Measurements from ENCODE around the gene REV3L. TPM values are rescaled to one million over a fixed set of nuclear protein-coding genes. Genes with fewer than 3 reads are reported as not detected.
A peak's percentile ranks its signal among the peaks of the same experiment; 100 is the strongest.

Gene REV3L
- total RNA-seq, 1 experiment from 2014 or later, result 25.3 TPM

- Histone ChIP-seq H3K9me3 (ENCODE audit: low read length) (peaks cover 6% of the 10 kb centered on the region; the same call in 1 of the 2 replicates), H3K79me2 (ENCODE audit: low read length) (peaks cover 85% of the 10 kb centered on the region), H3K4me2 (ENCODE audit: low read length) (no peak overlapping the region), H3K36me3 (ENCODE audit: low read depth, low read length) (peaks cover 4% of the 10 kb centered on the region; the same call in 1 of the 2 replicates), H3K9me2 (replicated peaks; ENCODE audit: low read length) (no peaks in the 10 kb centered on the region), H3K4me3 (ENCODE audit: low read length) (no peak overlapping the region), H3F3A (ENCODE audit: low read length, unreplicated experiment) (no peaks in the 10 kb centered on the region), H2AFZ (ENCODE audit: low read length) (no peak overlapping the region), H3K9ac (ENCODE audit: low read length) (no peak overlapping the region), H4K20me1 (ENCODE audit: low read length) (no peaks in the 10 kb centered on the region), H3K4me1 (ENCODE audit: insufficient read depth, low read length) (peaks cover 28% of the 10 kb centered on the region), H3K27me3 (ENCODE audit: low read length) (no peaks in the 10 kb centered on the region), H3K27ac (ENCODE audit: low read length) (no peak overlapping the region)
- no TSS peak for BruUV-seq (replicated peaks)
- ChIA-PET CTCF (no interaction called here), POLR2A (ENCODE audit: unreplicated experiment) (no interaction called here)
- DNase-seq (no peak), ATAC-seq (no peak)
- TF ChIP-seq EZH2phosphoT487 (IDR thresholded peaks at IDR 0.05; ENCODE audit: borderline replicate concordance, low read length), result no peak
- TF ChIP-seq, protein P1, sequence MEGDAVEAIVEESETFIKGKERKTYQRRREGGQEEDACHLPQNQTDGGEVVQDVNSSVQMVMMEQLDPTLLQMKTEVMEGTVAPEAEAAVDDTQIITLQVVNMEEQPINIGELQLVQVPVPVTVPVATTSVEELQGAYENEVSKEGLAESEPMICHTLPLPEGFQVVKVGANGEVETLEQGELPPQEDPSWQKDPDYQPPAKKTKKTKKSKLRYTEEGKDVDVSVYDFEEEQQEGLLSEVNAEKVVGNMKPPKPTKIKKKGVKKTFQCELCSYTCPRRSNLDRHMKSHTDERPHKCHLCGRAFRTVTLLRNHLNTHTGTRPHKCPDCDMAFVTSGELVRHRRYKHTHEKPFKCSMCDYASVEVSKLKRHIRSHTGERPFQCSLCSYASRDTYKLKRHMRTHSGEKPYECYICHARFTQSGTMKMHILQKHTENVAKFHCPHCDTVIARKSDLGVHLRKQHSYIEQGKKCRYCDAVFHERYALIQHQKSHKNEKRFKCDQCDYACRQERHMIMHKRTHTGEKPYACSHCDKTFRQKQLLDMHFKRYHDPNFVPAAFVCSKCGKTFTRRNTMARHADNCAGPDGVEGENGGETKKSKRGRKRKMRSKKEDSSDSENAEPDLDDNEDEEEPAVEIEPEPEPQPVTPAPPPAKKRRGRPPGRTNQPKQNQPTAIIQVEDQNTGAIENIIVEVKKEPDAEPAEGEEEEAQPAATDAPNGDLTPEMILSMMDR (conservative IDR thresholded peaks at IDR 0.05; ENCODE audit: low read depth, low read length), result no peak
- TF ChIP-seq EZH2 (IDR thresholded peaks at IDR 0.05; ENCODE audit: low read length, unreplicated experiment), result no peak
- intact Hi-C loops (cut with micrococcal nuclease), result loop anchor here (5.0 kb wide), 1 partner anchor 47 kb away; no protein-coding TSS in a partner anchor
These were observed 53.4 kb downstream of the REV3L start for GRCh38 chr6:111429571-111429970.

DNA sequence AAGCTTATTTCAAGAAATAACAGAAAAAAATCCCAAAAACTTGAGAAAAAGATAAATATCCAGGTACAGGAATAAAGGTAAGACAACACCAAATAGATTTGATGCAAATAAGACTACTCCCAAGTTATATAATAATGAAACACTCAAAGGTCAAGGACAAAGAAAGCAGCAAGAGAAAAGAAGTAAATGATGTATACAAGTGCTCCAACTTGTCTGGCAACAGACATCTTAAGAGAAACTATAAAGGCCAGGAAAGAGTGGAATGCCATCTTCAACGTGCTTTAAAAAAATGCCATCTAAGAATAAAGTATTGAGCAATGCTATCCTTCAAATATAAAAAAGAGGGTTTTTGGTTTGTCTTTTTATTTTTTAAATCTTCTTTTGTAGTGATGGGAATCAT, 54.2 kb downstream of the REV3L start:
- no TSS peak for BruUV-seq (replicated peaks)
- H3K79me2 ChIP-seq (ENCODE audit: low read length), result peaks cover 88% of the 10 kb centered on the region
- H4K20me1 ChIP-seq (ENCODE audit: low read length), result no peaks in the 10 kb centered on the region
- no peak overlapping the region for H2AFZ ChIP-seq (ENCODE audit: low read length)
- H3K27ac ChIP-seq (ENCODE audit: low read length), result no peak overlapping the region
- ATAC-seq (no peak), DNase-seq (no peak)
- no peak overlapping the region for H3K9ac ChIP-seq (ENCODE audit: low read length)
- no peaks in the 10 kb centered on the region for H3K9me2 ChIP-seq (replicated peaks; ENCODE audit: low read length)
- no peaks in the 10 kb centered on the region for H3F3A ChIP-seq (ENCODE audit: low read length, unreplicated experiment)
- POLR2A ChIA-PET (ENCODE audit: unreplicated experiment), result no interaction called here
- H3K36me3 ChIP-seq (ENCODE audit: low read depth, low read length), result peaks cover 4% of the 10 kb centered on the region; the same call in 1 of the 2 replicates
- intact Hi-C loops (cut with micrococcal nuclease), result loop anchor here (5.0 kb wide), 1 partner anchor 47 kb away; no protein-coding TSS in a partner anchor
- TF ChIP-seq, protein P1 (conservative IDR thresholded peaks at IDR 0.05; ENCODE audit: low read depth, low read length), result no peak
- TF ChIP-seq EZH2phosphoT487 (IDR thresholded peaks at IDR 0.05; ENCODE audit: borderline replicate concordance, low read length) (no peak), EZH2 (IDR thresholded peaks at IDR 0.05; ENCODE audit: low read length, unreplicated experiment) (no peak)
- H3K27me3 ChIP-seq (ENCODE audit: low read length), result no peaks in the 10 kb centered on the region
- CTCF ChIA-PET, result no interaction called here
- peaks cover 35% of the 10 kb centered on the region for H3K4me1 ChIP-seq (ENCODE audit: insufficient read depth, low read length)
- H3K4me2 ChIP-seq (ENCODE audit: low read length), result no peak overlapping the region
- peaks cover 6% of the 10 kb centered on the region; the same call in 1 of the 2 replicates for H3K9me3 ChIP-seq (ENCODE audit: low read length)
- H3K4me3 ChIP-seq (ENCODE audit: low read length), result no peak overlapping the region

GRCh38 chr6:111427341-111428116, 55.5 kb downstream of the REV3L start:
- intact Hi-C loops (cut with micrococcal nuclease), result loop anchor here (2.0 to 5.0 kb wide), 2 partner anchors 23 to 45 kb away; no protein-coding TSS in a partner anchor
- peak; percentile 91 for DNase-seq
- H3K27ac ChIP-seq (ENCODE audit: low read length), result peak overlapping the region; percentile 91

More at GRCh38 chr6:111427341-111428116, 55.5 kb downstream of the REV3L start:
- Histone ChIP-seq H4K20me1 (ENCODE audit: low read length) (no peaks in the 10 kb centered on the region), H3K27me3 (ENCODE audit: low read length) (no peaks in the 10 kb centered on the region), H3F3A (ENCODE audit: low read length, unreplicated experiment) (no peaks in the 10 kb centered on the region), H3K79me2 (ENCODE audit: low read length) (peaks cover 87% of the 10 kb centered on the region), H3K4me1 (ENCODE audit: insufficient read depth, low read length) (peaks cover 47% of the 10 kb centered on the region), H3K4me2 (ENCODE audit: low read length) (peak overlapping the region; percentile 69), H3K4me3 (ENCODE audit: low read length) (peak overlapping the region; percentile 41), H2AFZ (ENCODE audit: low read length) (peak overlapping the region; percentile 27), H3K9ac (ENCODE audit: low read length) (peak overlapping the region; percentile 50), H3K36me3 (ENCODE audit: low read depth, low read length) (peaks cover 4% of the 10 kb centered on the region; the same call in 1 of the 2 replicates), H3K9me3 (ENCODE audit: low read length) (peaks cover 6% of the 10 kb centered on the region; the same call in 1 of the 2 replicates), H3K9me2 (replicated peaks; ENCODE audit: low read length) (no peaks in the 10 kb centered on the region)
- CTCF ChIA-PET, result no interaction called here
- TF ChIP-seq, protein P1 (conservative IDR thresholded peaks at IDR 0.05; ENCODE audit: low read depth, low read length), result no peak
- TF ChIP-seq EZH2 (IDR thresholded peaks at IDR 0.05; ENCODE audit: low read length, unreplicated experiment) (no peak), EZH2phosphoT487 (IDR thresholded peaks at IDR 0.05; ENCODE audit: borderline replicate concordance, low read length) (no peak)
- peak; percentile 97 for ATAC-seq
- POLR2A ChIA-PET (ENCODE audit: unreplicated experiment), result no interaction called here
- BruUV-seq (replicated peaks), result no TSS peak

Data from PC-3 (cell line).